KMS-11 (cell line): ENCODE results near the gene BCOR.

Experiments
- H2AFZ ChIP-seq: fragments of 200-600 bp; sonication (generic); 2 replicates; pipeline ENCODE4 v1.6.1; 2016; ENCODE audit warnings: antibody characterized with exemption, mixed run types, low read depth
- H3K27ac ChIP-seq: fragments of 200-600 bp; sonication (generic); 2 replicates; pipeline ENCODE4 v1.6.1; 2016; ENCODE audit warnings: mild to moderate bottlenecking, mixed run types
- H3K27me3 ChIP-seq: fragments of 200-600 bp; sonication (generic); 2 replicates; pipeline ENCODE4 v1.6.1; 2017; ENCODE audit warnings: mild to moderate bottlenecking, low read depth, mixed run types, moderate library complexity; ENCODE audit not compliant: insufficient read depth
- H3K36me3 ChIP-seq: fragments of 200-600 bp; sonication (generic); 2 replicates; pipeline ENCODE4 v1.6.1; 2017; ENCODE audit warnings: mild to moderate bottlenecking, mixed run types; ENCODE audit not compliant: insufficient read depth
- H3K4me1 ChIP-seq: fragments of 200-600 bp; sonication (generic); 2 replicates; pipeline ENCODE4 v1.6.1; 2016; ENCODE audit warnings: mild to moderate bottlenecking, low read depth, mixed run types; ENCODE audit not compliant: poor library complexity, severe bottlenecking
- H3K4me2 ChIP-seq: fragments of 200-600 bp; sonication (generic); 2 replicates; pipeline ENCODE4 v1.7.0; 2016; ENCODE audit warnings: mild to moderate bottlenecking, mixed run types
- H3K4me3 ChIP-seq: fragments of 200-600 bp; sonication (generic); IDR thresholded peaks from 2 replicates; pipeline ENCODE4 v1.6.1; 2017; ENCODE audit warnings: low read depth, low read length, mixed read lengths; ENCODE audit not compliant: insufficient read depth
- H3K79me2 ChIP-seq: fragments of 200-600 bp; sonication (generic); 2 replicates; pipeline ENCODE4 v1.6.1; 2016; ENCODE audit warnings: low read depth, mixed run types; ENCODE audit not compliant: insufficient read depth
- H3K9ac ChIP-seq: fragments of 200-600 bp; sonication (generic); 2 replicates; pipeline ENCODE4 v1.6.1; 2016; ENCODE audit warnings: mild to moderate bottlenecking, mixed run types
- H4K20me1 ChIP-seq: fragments of 200-600 bp; sonication (generic); 2 replicates; pipeline ENCODE4 v1.6.1; 2016; ENCODE audit warnings: mild to moderate bottlenecking, mixed run types; ENCODE audit not compliant: insufficient read depth
- TF ChIP-seq, protein P1 (sequence below): fragments of 200-600 bp; sonication (generic); conservative IDR thresholded peaks from 2 replicates; pipeline ENCODE4 v1.6.1; 2017; ENCODE audit warnings: low read depth, mild to moderate bottlenecking, antibody characterized with exemption, low read length, moderate library complexity, mixed read lengths

The BCOR gene

DNA sequence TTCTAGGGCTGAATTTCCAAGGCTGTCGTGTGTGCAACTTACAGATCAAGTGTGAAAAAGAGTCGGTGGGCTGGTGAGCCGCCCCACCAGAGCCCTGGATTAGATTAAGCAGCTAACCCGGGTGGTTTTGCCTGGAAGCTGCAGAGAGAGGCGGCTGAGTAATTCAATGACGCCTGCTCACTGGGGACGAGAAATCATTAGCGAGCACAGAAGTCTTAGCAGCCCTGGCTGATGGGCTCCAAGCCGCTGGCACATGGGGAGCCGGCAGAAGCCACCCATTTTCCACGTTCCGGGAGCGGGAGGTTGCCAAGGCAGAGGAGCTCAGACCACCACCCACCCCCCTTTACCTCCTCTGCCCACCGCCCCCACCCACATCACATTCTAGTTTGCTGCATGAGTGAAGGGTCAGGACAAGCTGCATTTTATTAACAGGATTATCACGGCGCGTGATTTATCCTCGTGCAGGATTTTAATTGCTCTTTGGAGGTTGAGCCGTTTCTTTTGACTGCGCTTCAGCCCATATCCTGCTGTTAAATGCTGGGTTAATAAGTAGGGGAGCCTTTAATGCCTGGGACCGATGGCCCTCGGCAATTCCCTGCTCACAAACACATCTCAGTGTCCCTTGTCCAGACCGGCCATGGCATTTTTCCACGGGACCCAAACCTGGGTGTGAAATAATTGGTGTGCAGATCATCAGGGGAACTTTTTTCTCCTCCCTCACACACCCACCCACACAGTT lies 19.1 kb downstream of the BCOR start:
- no peak overlapping the region for H3K4me2 ChIP-seq
- TF ChIP-seq, protein P1, sequence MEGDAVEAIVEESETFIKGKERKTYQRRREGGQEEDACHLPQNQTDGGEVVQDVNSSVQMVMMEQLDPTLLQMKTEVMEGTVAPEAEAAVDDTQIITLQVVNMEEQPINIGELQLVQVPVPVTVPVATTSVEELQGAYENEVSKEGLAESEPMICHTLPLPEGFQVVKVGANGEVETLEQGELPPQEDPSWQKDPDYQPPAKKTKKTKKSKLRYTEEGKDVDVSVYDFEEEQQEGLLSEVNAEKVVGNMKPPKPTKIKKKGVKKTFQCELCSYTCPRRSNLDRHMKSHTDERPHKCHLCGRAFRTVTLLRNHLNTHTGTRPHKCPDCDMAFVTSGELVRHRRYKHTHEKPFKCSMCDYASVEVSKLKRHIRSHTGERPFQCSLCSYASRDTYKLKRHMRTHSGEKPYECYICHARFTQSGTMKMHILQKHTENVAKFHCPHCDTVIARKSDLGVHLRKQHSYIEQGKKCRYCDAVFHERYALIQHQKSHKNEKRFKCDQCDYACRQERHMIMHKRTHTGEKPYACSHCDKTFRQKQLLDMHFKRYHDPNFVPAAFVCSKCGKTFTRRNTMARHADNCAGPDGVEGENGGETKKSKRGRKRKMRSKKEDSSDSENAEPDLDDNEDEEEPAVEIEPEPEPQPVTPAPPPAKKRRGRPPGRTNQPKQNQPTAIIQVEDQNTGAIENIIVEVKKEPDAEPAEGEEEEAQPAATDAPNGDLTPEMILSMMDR: no peak
- H4K20me1 ChIP-seq: peaks cover 11% of the 10 kb centered on the region; the same call in 1 of the 2 replicates
- H3K79me2 ChIP-seq: peaks cover 97% of the 10 kb centered on the region
- no peak overlapping the region for H3K4me3 ChIP-seq
- no peaks in the 10 kb centered on the region for H3K36me3 ChIP-seq
- no peaks in the 10 kb centered on the region for H3K27me3 ChIP-seq
- H3K9ac ChIP-seq: no peak overlapping the region
- H3K4me1 ChIP-seq: no peaks in the 10 kb centered on the region
- H3K27ac ChIP-seq: no peak overlapping the region
- no peak overlapping the region for H2AFZ ChIP-seq

DNA sequence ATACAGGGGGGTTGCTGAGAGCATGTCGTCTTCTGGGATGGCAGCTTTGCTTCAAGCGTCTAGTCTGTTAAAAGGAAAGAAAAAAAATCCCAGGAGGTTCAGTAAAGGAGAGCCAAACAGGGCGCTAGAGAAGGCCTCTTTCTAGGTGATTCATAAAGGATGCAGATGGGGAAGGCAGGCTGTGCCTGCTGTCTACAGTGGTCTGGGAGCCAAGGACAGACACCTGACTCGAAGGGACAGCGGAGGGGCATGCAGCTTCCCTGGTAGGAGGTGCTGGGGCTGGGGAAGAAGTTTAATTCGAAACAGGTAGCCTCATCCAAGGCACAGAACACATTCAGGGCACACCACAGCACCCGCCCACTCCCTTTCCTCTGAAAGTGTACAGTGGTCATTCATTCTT lies 19.9 kb downstream of the BCOR start:
- Histone ChIP-seq H3K9ac (no peak overlapping the region), H3K4me2 (no peak overlapping the region), H3K79me2 (peaks cover 97% of the 10 kb centered on the region), H3K4me3 (no peak overlapping the region), H3K4me1 (no peaks in the 10 kb centered on the region), H4K20me1 (peaks cover 11% of the 10 kb centered on the region; the same call in 1 of the 2 replicates), H3K27ac (no peak overlapping the region), H3K36me3 (no peaks in the 10 kb centered on the region; the same call in 1 of the 2 replicates), H2AFZ (no peak overlapping the region), H3K27me3 (no peaks in the 10 kb centered on the region)
- TF ChIP-seq, protein P1: no peak

DNA sequence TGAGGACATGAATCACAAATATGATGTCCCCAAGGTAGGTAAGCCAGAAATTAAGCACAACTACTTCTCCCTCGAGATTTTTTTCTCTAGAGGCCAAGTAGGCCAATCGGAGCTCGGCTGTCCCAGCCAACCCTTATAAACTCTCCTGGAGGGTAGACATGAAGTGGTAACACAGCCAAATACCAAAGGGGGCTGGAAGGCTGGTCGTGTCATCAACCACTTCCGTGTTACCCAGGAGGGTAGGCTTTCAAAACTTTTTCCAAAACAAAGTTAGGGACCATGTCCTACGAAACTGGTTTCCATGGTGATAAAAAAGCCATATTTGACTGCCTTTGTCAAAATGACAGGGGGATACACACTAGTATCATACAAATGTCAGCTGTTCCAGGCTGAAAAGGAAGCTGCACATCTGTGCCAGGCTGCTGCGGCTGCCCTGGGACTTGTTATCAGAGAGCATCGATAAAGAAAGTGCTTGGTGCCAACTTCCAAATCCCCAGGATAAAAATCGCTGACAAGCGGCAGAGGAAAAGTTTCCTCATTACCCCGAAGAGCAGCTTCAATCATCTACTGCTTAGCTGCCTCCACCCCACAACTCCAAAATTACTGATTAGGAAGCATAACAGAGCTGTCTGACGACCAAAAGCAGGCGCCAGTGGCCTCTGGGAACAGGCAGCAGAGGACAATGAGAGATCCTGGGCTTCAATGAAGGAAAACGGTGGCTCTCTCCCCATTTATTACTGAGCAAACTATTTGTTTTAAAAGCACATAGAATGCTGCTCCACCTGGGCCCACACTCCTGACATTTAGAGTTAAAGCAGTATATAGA lies 20.8 kb downstream of the BCOR start:
- no peaks in the 10 kb centered on the region for H3K4me1 ChIP-seq
- no peak overlapping the region for H2AFZ ChIP-seq
- H3K9ac ChIP-seq: no peak overlapping the region
- peaks cover 97% of the 10 kb centered on the region for H3K79me2 ChIP-seq
- no peak overlapping the region for H3K27ac ChIP-seq
- no peak overlapping the region for H3K4me2 ChIP-seq
- H3K27me3 ChIP-seq: no peaks in the 10 kb centered on the region
- no peaks in the 10 kb centered on the region; the same call in 1 of the 2 replicates for H3K36me3 ChIP-seq
- TF ChIP-seq, protein P1: no peak
- 0 out of 2 replicates have a peak, but pooled peaks cover 7% of the 10 kb centered on the region for H4K20me1 ChIP-seq
- H3K4me3 ChIP-seq: no peak overlapping the region

- no peak overlapping the region for H3K4me2 ChIP-seq
- H3K4me1 ChIP-seq: peaks cover 3% of the 10 kb centered on the region
- no peak overlapping the region for H2AFZ ChIP-seq
- no peak overlapping the region for H3K9ac ChIP-seq
- H3K27ac ChIP-seq: no peak overlapping the region
- H3K27me3 ChIP-seq: no peaks in the 10 kb centered on the region
- peaks cover 97% of the 10 kb centered on the region for H3K79me2 ChIP-seq
- peaks cover 13% of the 10 kb centered on the region; the same call in 1 of the 2 replicates for H4K20me1 ChIP-seq
- TF ChIP-seq, protein P1: no peak
- H3K36me3 ChIP-seq: peaks cover 6% of the 10 kb centered on the region; the same call in 1 of the 2 replicates
- no peak overlapping the region for H3K4me3 ChIP-seq
Observed at GRCh38 chrX:40074959-40075332, 22.8 kb downstream of the BCOR start.
